A673 (cell line): Measurements from ENCODE around the gene CFAP57. TPM values are rescaled to one million over a fixed set of nuclear protein-coding genes. Genes with fewer than 3 reads are reported as not detected.

Experiments used
- BruUV-seq: library from RNA; stranded (reverse); fragments of 400-500 nt; replicated peaks from 2 replicates; lab custom pipeline; 2021; lab: Mats Ljungman, UMichigan
- CTCF ChIA-PET: fragments of 300-600 bp; sonication (Branson Sonifier 250); formaldehyde crosslinking; loops from one replicate; lab custom pipeline; 2022; ENCODE audit warnings: antibody characterized with exemption; lab: Charles Lee
- POLR2A ChIA-PET: fragments of 300-600 bp; sonication (Branson Sonifier 250); formaldehyde crosslinking; loops from one replicate; lab custom pipeline; 2022; ENCODE audit warnings: antibody characterized with exemption; ENCODE audit not compliant: low non-redundant PET; lab: Charles Lee
- DNase-seq: peaks from one replicate; pipeline ENCODE4 v3.0.0-alpha.2; 2015; ENCODE audit warnings: low spot score
- H3K27ac ChIP-seq: fragments of 200-600 bp; sonication (generic); 2 replicates; pipeline ENCODE4 v1.5.1; 2016; ENCODE audit warnings: mixed run types, low read depth, mild to moderate bottlenecking, mixed read lengths, antibody characterized with exemption, low read length; ENCODE audit not compliant: poor library complexity, severe bottlenecking
- H3K27me3 ChIP-seq: fragments of 200-600 bp; sonication (generic); replicated peaks from 2 replicates; pipeline ENCODE4 v1.6.1; 2017; ENCODE audit warnings: mixed run types, low read depth, mild to moderate bottlenecking, mixed read lengths, antibody characterized with exemption, low read length; ENCODE audit not compliant: insufficient read depth, poor library complexity
- H3K36me3 ChIP-seq: fragments of 200-600 bp; sonication (generic); 2 replicates; pipeline ENCODE4 v1.6.1; 2016; ENCODE audit warnings: mixed run types, mild to moderate bottlenecking, mixed read lengths, antibody characterized with exemption, low read length; ENCODE audit not compliant: insufficient read depth, poor library complexity, severe bottlenecking
- H3K4me1 ChIP-seq: fragments of 200-600 bp; sonication (generic); 2 replicates; pipeline ENCODE4 v1.6.1; 2017; ENCODE audit warnings: mixed run types, mild to moderate bottlenecking, mixed read lengths, antibody characterized with exemption, low read length; ENCODE audit not compliant: insufficient read depth, poor library complexity, severe bottlenecking
- H3K4me3 ChIP-seq: fragments of 200-600 bp; sonication (generic); 2 replicates; pipeline ENCODE4 v1.5.1; 2016; ENCODE audit warnings: low read depth, mixed run types, mild to moderate bottlenecking, mixed read lengths, low read length; ENCODE audit not compliant: poor library complexity, severe bottlenecking
- H3K9me3 ChIP-seq: fragments of 200-600 bp; sonication (generic); 2 replicates; pipeline ENCODE4 v1.6.1; 2016; ENCODE audit warnings: mixed run types, low read depth, mild to moderate bottlenecking, mixed read lengths, antibody characterized with exemption, low read length; ENCODE audit not compliant: poor library complexity, severe bottlenecking
- CTCF ChIP-seq: fragments of 300-800, 200-600 bp; sonication (generic); conservative IDR thresholded peaks from 2 replicates; pipeline ENCODE4 v1.5.1; 2017; ENCODE audit warnings: low read depth, mild to moderate bottlenecking, antibody characterized with exemption, low read length, moderate library complexity, mixed read lengths
- EZH2 ChIP-seq: fragments of 200-600 bp; sonication (generic); IDR thresholded peaks from 2 replicates; pipeline ENCODE4 v1.6.1; 2017; ENCODE audit warnings: borderline replicate concordance, low read depth, mild to moderate bottlenecking, mixed read lengths, antibody characterized with exemption, low read length; ENCODE audit not compliant: poor library complexity, severe bottlenecking
- intact Hi-C: fragments of 100-400 bp; cut with micrococcal nuclease; formaldehyde crosslinking; loops from one replicate; pipeline ENCODE4 v1.10.0; 2022; ENCODE audit not compliant: unreplicated experiment
- total RNA-seq: library from RNA; stranded (reverse); gene quantifications from 2 replicates; pipeline ENCODE4 v1.2.3, GENCODE V29; 2021

CFAP57 gene
- total RNA-seq, 1 experiment from 2014 or later, result 0.73 TPM

- no peaks in the 10 kb centered on the region for H3K9me3 ChIP-seq
- no peak overlapping the region for H3K4me3 ChIP-seq
- POLR2A ChIA-PET, result no interaction called here
- peaks cover 4% of the 10 kb centered on the region for H3K4me1 ChIP-seq
- TF ChIP-seq CTCF (no peak), EZH2 (no peak)
- no peaks in the 10 kb centered on the region for H3K36me3 ChIP-seq
- no peak overlapping the region for H3K27ac ChIP-seq
- no peak for DNase-seq
- no TSS peak for BruUV-seq
- no peaks in the 10 kb centered on the region for H3K27me3 ChIP-seq
- intact Hi-C loops, result no loop called here
- CTCF ChIA-PET, result no interaction called here
Observed at GRCh38 chr1:43152866-43153265, 19.3 kb upstream of the CFAP57 start.

GRCh38 chr1:43153443-43153842 lies 18.7 kb upstream of the CFAP57 start:
- no peak overlapping the region for H3K4me3 ChIP-seq
- no peaks in the 10 kb centered on the region for H3K4me1 ChIP-seq
- intact Hi-C loops, result no loop called here
- BruUV-seq, result no TSS peak
- no peak overlapping the region for H3K27ac ChIP-seq
- no peaks in the 10 kb centered on the region for H3K9me3 ChIP-seq
- POLR2A ChIA-PET, result no interaction called here
- no peaks in the 10 kb centered on the region for H3K27me3 ChIP-seq
- H3K36me3 ChIP-seq, result no peaks in the 10 kb centered on the region
- TF ChIP-seq CTCF, result no peak
- TF ChIP-seq EZH2, result no peak
- CTCF ChIA-PET, result no interaction called here
- no peak for DNase-seq

GRCh38 chr1:43156026-43156425 lies 16.1 kb upstream of the CFAP57 start:
- no TSS peak for BruUV-seq
- Histone ChIP-seq H3K4me1 (no peaks in the 10 kb centered on the region), H3K27ac (no peak overlapping the region), H3K4me3 (no peak overlapping the region), H3K27me3 (no peaks in the 10 kb centered on the region), H3K36me3 (no peaks in the 10 kb centered on the region), H3K9me3 (no peaks in the 10 kb centered on the region)
- ChIA-PET POLR2A (no interaction called here), CTCF (no interaction called here)
- no peak for TF ChIP-seq EZH2
- intact Hi-C loops, result no loop called here
- no peak for DNase-seq

GRCh38 chr1:43165162-43165561 lies 7.0 kb upstream of the CFAP57 start:
- Histone ChIP-seq H3K4me1 (no peaks in the 10 kb centered on the region), H3K36me3 (peaks cover 71% of the 10 kb centered on the region), H3K9me3 (no peaks in the 10 kb centered on the region), H3K27me3 (no peaks in the 10 kb centered on the region), H3K27ac (no peak overlapping the region), H3K4me3 (no peak overlapping the region)
- DNase-seq, result no peak
- CTCF ChIA-PET, result no interaction called here
- no TSS peak for BruUV-seq
- POLR2A ChIA-PET, result no interaction called here
- intact Hi-C loops, result no loop called here
- TF ChIP-seq EZH2 (no peak), CTCF (no peak)
